Mucosa of descending colon (tissue), 3 donors: ENCODE measurements around the gene PCTP. TPM values are rescaled to one million over a fixed set of nuclear protein-coding genes. Genes with fewer than 3 reads are reported as not detected.

Source experiments
- ATAC-seq: fragments of 200-7000 bp; cut with Tn5 transposase; one replicate; pipeline ENCODE4 v1.9.1; 2020; ENCODE audit warnings: mild to moderate bottlenecking, moderate library complexity
- DNase-seq, 3 donors: peaks; one replicate each; pipeline ENCODE4 v3.0.0-alpha.2; 2020
- H3K36me3 ChIP-seq: fragments of 200-600 bp; one replicate; pipeline ENCODE4 v1.8.0; 2021; ENCODE audit warnings: low read depth, mild to moderate bottlenecking
- H3K4me1 ChIP-seq: fragments of 200-600 bp; one replicate; pipeline ENCODE4 v1.8.0; 2021; ENCODE audit warnings: low read depth, mild to moderate bottlenecking
- H3K4me3 ChIP-seq: fragments of 200-600 bp; one replicate; pipeline ENCODE4 v1.8.0; 2021; ENCODE audit warnings: mild to moderate bottlenecking
- H3K9me3 ChIP-seq: fragments of 200-600 bp; one replicate; pipeline ENCODE4 v1.8.0; 2021; ENCODE audit warnings: mild to moderate bottlenecking
- intact Hi-C, 2 donors: fragments of 100-400 bp; cut with DNase I in 1 of 2; cut with micrococcal nuclease in 1 of 2; formaldehyde crosslinking; loops; one replicate each; pipeline versions ENCODE4 v1.11.0 to v1.11.1; 2022; cut with DNase I, micrococcal nuclease
- total RNA-seq, 3 donors: library from RNA; stranded (reverse); fragmentation: NEBNext Ultra II Directional in 2 of 3; extraction: Animal tissue kit (Norgen Biotek cat#: 25700) in 2 of 3; gene quantifications; one replicate each; pipeline versions ENCODE4 v1.2.1 to v1.2.4, GENCODE V29; 2021 to 2023
- TF ChIP-seq, protein P1 (sequence below): fragments of 200-600 bp; IDR thresholded peaks from one replicate; pipeline ENCODE4 v1.8.0; 2022; ENCODE audit warnings: antibody characterized with exemption, mild to moderate bottlenecking
- donor health status: DM: no; HTN: no; CAD: no; lungs with moderate emphysema.
- donor health status: DM: no; HTN: no; CAD: no.
- donor health status: DM: no; HTN: yes; CAD: no.

PCTP gene
- total RNA-seq, 3 donors from 2014 or later = 25.8 to 41.2 (median 28.6) TPM

DNA sequence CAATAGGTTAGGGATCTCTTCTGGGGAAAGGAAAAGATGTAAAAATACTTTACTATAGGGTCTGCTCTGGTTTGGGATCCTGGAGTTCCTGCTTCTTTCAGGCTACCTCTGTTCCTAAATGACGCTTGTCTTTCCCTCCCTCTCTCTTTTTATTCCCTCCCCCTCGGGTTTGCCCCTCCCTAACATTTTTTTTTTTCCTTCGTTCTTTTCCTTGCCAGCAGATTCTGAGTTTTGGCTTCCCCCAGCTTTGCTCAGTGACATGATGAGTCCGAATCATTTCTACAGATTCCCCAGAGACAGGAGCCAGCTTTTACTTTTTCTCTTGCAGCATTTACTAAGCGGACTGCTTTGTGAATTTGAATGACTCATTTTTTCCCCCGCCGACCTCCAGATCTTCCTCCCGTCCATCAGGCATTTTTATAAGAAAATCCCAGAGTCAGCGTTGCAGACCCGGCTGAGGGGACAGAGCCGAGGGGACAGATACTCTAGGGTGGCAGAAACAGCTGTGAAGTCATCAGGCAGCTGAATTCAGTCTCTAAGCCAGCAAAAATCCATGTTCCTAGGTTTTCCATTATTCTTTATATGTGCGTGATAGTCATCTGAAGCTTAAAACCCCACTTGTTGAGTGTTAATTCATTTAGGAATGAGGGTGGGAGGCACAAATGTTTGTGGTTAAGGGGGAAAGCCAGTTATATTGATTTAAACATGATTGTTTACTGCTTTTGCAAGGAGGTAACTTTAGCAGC lies 27.9 kb upstream of the PCTP start, which contains the start of gene TMEM100:
TMEM100 (minus strand) TSS at position 123 of the 746 bp plus-strand sequence. CDS start 1,794 bp downstream, outside the sequence.
- H3K4me1 ChIP-seq = no peaks in the 10 kb centered on the region
- no peaks in the 10 kb centered on the region for H3K9me3 ChIP-seq
- DNase-seq (peak in 1 of 3 donors; percentile 29), ATAC-seq (peak; percentile 34)
- intact Hi-C loops = no loop called here
- TF ChIP-seq, protein P1, sequence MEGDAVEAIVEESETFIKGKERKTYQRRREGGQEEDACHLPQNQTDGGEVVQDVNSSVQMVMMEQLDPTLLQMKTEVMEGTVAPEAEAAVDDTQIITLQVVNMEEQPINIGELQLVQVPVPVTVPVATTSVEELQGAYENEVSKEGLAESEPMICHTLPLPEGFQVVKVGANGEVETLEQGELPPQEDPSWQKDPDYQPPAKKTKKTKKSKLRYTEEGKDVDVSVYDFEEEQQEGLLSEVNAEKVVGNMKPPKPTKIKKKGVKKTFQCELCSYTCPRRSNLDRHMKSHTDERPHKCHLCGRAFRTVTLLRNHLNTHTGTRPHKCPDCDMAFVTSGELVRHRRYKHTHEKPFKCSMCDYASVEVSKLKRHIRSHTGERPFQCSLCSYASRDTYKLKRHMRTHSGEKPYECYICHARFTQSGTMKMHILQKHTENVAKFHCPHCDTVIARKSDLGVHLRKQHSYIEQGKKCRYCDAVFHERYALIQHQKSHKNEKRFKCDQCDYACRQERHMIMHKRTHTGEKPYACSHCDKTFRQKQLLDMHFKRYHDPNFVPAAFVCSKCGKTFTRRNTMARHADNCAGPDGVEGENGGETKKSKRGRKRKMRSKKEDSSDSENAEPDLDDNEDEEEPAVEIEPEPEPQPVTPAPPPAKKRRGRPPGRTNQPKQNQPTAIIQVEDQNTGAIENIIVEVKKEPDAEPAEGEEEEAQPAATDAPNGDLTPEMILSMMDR = no peak
- no peaks in the 10 kb centered on the region for H3K36me3 ChIP-seq
- H3K4me3 ChIP-seq = no peak within 1 kb of the TSS

DNA sequence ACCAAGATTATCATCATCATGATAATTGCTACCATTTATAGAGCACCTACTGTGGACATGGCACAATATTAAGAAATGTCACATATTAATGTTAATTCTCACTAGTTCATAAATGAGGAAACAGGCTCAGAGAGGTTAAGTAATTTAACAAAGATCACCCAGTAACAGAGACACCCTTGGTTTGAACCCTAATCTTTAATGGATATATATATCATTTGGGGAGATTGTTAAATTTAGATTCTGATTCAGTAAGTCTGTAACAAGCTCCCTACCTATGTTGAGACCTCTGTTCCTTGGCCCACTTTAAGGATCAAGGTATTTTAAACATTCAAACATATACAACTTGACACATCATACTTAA lies 27.4 kb upstream of the PCTP start:
- TF ChIP-seq, protein P1 = no peak
- intact Hi-C loops = no loop called here
- Histone ChIP-seq H3K9me3 (no peaks in the 10 kb centered on the region), H3K4me1 (no peaks in the 10 kb centered on the region), H3K4me3 (no peak overlapping the region), H3K36me3 (no peaks in the 10 kb centered on the region)
- no peak for ATAC-seq
- no peak for DNase-seq

DNA sequence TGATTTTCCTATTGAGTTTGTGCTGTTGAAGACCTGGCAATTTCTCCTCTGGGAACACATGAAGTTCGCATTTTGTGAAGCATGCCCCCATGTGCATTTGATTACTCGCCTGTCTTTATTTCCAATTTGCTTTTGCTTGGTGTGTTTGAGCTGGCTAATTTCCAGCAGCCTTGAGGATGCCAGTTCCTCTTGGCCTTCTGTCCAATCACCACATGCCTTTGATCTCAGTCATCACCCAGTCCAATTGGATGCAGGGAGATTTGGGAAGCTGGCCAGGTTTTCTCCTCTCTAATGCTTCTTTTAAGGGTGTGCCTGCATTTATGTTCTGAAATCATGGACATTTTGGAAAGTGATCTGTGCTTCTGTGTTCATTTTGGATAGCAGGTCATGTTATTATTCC lies 24.4 kb upstream of the PCTP start:
- H3K4me3 ChIP-seq = no peak overlapping the region
- H3K9me3 ChIP-seq = no peaks in the 10 kb centered on the region
- TF ChIP-seq, protein P1 = no peak
- H3K4me1 ChIP-seq = no peaks in the 10 kb centered on the region
- ATAC-seq = no peak
- DNase-seq = peak in 1 of 3 donors; percentile 18
- H3K36me3 ChIP-seq = no peaks in the 10 kb centered on the region
- intact Hi-C loops = no loop called here

DNA sequence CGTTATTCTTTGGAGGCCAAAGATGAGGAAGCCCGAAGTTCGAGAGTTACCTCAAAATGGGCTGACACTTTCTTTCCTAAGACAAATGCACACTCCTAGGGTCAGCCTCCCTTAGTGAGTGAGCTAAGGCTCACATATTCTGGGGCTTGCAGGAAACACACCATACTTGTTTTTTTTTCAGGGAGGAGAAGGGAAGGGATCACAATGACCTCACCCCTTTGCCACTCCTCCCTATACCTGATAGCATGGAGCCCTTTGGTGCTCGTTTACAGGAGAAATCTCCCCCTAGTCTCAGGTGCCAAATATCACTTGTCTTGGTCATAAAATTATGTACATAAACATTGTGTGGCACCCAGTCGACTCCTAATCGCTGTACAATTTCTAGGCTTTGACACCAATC lies 23.6 kb upstream of the PCTP start:
- H3K9me3 ChIP-seq = no peaks in the 10 kb centered on the region
- intact Hi-C loops = no loop called here
- no peaks in the 10 kb centered on the region for H3K4me1 ChIP-seq
- H3K36me3 ChIP-seq = no peaks in the 10 kb centered on the region
- DNase-seq (no peak), ATAC-seq (no peak)
- TF ChIP-seq, protein P1 = no peak
- H3K4me3 ChIP-seq = no peak overlapping the region

DNA sequence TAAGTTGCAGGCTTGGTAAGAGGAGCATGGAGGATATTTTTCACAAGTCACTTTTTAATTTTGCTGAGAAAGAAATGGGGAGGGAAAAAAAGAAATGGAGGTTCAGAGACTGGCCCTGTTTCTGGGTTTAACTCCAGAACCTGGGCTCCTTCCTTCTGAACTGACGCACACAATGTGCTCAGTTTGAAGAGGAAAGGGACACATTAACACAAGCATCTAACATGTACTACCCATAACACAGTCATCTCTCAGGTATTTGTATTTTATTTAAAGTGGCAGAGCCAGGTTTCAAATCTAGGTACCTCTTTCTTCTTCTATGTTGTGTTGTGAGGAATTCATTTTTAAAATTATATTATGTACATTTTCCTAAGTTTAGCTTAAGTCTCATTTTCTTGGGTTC lies 22.9 kb upstream of the PCTP start:
- Histone ChIP-seq H3K9me3 (no peaks in the 10 kb centered on the region), H3K36me3 (no peaks in the 10 kb centered on the region), H3K4me1 (no peaks in the 10 kb centered on the region), H3K4me3 (no peak overlapping the region)
- DNase-seq = no peak
- TF ChIP-seq, protein P1 = no peak
- intact Hi-C loops = no loop called here
- no peak for ATAC-seq
